Hematopoietic multipotent progenitor cell treated with erythropoietin and hydrocortisone succinate and interleukin-3 and kit ligand, for 8 days (in vitro differentiated cells): ENCODE measurements around the gene HHIP.

Experiments
- DNase-seq: peaks from one replicate; pipeline ENCODE4 v3.0.0-alpha.2; 2015

The HHIP gene

DNA sequence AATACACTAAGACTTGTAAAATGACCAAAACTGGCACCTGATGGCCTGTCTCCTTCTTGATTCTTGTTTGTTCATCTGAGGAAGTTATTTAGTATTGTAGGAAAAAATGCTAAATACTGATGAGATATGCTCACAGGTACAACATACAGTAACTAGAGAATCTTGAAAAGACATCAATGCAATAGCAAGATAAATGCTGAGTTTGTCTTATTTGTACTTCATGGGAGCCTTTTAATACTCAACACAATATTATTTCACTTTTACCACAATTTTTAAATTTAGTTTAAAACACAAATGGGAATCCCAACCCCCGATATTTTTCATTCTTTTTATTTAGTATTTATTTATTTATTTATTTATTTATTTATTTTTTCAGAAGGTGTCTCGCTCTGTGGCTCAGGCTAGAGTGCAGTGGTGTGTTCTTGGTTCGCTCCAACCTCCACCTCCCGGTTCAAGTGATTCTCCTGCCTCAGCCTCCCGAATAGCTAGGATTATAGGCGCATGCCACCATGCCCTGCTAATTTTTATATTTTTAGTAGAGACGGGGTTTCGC is 12.1 kb downstream of the HHIP start:
- DNase-seq = no peak

DNA sequence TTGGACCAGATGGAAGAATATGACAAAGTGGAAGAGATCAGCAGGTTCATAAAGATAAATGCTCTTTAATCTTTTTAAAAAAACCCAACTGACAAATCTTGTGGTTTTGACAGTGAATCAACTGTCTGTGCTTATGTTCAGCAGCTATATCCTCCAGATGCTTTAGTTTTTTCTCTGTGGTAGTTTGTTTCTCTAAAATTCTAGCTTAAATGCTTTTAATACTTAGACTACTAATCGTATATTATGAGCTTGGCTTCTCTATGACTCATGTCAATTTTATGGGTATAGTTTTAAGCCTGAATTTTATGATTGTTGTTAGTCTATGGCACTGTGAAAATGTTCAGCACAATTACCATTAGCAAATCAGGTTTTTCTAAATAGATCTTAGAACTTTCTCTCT is 12.9 kb downstream of the HHIP start:
- DNase-seq = peak; percentile 49

DNA sequence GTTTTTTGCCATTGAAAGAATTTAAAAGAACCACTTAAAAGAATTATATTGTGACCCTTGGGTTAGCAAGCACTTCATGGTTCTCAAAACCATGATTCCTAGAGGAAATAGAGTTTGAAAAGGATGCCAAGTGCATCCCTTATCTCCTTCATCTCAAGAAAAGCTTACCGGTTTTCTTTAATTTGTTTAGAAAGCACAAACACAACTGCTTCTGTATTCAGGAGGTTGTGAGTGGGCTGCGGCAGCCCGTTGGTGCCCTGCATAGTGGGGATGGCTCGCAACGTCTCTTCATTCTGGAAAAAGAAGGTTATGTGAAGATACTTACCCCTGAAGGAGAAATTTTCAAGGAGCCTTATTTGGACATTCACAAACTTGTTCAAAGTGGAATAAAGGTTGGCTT is 13.5 kb downstream of the HHIP start:
- DNase-seq = no peak

DNA sequence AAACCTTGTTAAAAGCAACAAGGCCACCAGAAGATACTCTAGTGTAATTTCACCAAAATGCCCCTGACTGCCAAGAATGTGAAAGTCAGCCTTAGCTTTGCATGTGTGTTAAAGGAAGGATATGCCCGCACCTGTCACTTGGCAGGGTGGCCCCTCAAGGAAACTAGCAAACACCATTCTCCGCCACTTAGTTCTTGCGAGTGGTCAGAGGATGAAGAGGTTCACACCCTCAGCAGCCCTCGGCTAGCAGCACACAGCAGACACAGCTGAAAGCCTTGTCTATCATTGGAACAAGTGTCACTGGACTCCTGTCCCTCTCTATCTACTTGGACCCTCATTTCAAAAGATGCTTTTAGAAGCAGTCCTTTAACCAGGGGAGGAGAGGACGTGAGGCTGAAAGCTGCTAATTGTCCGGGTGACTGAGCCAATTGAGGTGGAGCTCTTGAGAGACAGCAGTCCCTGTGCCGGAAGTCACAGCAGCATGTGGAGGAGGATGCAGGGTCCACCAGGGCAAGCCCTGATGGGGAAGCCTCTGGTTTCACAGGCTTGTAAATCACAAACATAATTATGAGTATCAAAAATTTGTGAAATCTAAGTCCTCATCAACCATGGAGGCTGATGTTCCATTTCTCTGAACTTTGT is 18.0 kb downstream of the HHIP start:
- no peak for DNase-seq

DNA sequence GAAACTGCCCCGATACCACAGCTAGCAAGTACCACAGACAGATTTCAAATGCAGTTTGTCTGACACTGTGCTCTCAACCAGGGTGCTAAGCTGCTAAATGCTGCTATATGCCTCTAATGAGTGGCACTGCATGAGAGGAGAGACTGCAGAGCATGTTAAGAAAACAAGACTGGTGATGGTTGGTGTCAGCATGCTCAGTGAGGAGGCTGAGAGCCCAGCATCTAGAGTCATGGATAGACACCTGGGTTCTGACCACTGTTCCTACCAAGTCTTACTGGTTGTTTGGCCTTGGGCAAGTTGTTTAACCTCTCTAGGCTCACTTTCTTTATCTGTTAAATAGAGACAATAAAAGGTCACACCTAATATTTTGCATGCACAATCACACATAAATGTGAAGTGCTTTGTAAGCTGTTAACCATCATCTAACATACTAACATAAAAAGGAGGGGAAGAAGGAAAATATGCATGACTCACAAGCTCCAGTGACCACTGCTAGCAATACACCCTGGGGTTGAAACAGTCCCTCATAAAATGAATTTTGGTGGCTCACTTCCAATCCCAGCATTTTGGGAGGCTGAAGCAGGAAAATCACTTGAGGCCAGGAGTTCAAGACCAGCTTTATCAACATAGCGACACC is 20.7 kb downstream of the HHIP start:
- DNase-seq = no peak

DNA sequence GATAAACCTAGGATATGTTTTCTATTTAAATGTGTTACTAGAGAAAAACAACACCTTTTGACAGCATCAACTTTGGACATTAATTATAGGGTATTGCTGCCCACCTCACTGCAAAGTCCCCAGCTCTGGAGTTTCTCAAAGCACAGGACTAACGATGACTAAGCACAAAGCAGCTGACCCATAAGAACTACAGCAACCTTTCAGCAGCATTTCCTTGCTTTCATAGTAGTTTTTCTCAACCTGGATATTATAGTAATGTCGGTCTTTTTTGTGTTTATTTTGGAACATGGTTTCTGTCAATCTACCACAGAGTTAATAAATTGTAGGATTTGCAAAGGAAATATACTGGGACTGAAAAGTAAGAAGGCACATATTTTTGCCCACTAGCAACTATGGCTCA is 21.5 kb downstream of the HHIP start:
- no peak for DNase-seq

DNA sequence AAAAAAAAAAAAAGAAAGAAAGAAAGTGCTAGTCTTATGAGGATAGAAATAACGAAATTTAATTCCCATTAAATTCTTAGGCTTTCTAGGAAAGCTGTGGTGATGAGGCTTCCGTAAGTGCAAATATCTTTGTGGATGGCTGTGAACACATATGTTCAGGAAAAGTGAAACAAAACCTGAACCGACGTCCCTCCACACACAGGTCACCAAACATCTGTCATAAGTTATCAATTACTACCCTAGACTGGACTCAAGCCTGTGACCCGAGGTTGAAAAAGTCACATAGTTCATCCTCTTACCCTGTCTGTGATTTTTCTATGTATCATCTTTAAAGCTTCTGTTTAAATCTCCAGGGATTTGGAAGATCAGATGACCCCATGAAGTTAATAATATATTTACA is 24.8 kb downstream of the HHIP start:
- DNase-seq = no peak

DNA sequence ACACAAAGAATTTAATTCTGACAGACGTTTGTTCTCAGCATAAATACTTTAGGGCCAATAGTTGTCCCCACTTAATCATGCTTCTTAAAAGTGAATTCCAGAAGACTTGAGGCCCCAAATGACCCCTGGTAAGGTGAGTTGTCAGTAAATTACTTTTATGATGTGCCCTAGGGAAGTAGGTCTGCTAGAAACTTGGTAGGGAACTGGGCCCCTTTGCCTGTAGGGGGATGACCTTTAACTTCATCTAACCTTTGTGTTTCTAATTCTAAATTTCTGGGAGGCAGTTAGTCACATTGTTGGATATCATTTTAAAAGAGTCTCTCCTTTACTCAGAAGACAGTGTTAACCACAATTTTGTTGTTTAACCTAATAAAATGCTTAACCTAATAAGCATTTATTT is 28.8 kb downstream of the HHIP start:
- no peak for DNase-seq

DNA sequence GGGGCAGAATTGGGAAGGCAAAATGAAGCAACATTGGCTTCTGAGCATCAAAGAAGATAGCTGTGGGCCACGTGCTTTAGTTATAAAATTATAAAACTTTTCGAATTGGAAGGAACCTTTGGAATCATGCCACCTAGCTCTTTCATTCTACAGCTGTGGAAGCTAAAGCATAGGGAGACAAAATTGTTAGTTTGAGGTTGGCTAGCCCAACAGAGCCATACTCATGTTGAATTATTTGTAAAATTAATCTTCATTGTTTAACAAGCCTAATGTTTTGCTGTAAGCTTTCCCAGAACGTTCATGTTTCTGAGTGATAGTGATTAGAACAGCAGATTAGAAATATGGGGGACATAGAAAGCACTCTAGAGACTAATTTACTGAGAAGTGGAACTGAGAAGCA is 35.9 kb downstream of the HHIP start:
- DNase-seq = no peak

DNA sequence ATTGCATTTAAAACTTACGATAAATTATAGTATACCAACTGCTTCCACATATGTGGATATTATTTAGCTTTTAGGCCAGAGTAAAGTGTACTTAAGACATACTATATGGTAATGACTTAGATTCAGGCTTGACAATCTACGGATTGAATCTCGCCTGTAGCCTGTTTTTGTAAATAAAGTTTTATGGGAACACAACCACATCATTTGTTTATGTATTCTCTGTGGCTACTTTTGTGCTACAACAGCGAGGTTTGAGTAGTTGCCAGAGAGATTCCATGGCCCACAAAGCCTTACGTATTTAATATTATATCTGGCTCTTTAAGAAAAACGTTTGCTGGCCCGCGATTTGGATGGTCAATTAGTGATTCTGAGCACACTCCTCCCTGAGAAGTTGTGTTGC is 37.6 kb downstream of the HHIP start:
- no peak for DNase-seq

DNA sequence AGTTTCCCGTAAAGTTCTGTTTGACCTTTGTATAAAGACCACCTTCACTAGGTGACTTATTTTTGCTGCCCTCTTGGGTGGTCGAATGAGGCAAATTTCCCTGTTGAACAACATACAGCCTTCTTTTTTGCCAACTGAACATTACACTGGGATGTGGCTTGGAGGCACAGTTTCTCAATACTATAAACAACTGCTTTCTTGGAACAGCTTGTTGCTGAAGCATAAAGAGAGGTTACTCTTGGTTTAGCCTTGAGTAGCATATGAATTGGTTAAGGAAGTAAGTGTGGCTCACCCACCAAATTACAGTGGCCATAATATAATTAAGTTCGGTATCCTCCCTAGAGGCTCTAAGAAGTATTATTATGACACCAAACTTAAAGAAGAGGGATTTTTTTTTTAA is 40.0 kb downstream of the HHIP start:
- no peak for DNase-seq

DNA sequence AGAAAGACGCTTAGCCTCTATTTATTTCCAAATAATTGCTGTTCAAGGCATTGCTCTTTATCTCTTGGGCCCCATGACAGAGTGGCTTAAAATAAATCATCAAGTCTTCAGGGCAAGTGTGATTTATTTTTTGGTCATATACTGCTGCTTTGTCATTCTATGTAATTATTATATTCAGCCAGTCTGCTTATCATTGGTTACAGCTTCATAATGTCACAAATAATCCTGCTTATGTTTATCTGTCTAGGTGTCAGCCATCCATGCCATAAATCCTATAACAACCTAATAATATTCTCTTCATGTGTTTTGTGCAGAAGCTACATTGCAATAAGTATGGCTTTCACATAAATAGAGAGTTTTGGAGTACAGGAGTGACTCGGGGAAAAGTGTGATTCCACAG is 41.0 kb downstream of the HHIP start:
- DNase-seq = no peak

DNA sequence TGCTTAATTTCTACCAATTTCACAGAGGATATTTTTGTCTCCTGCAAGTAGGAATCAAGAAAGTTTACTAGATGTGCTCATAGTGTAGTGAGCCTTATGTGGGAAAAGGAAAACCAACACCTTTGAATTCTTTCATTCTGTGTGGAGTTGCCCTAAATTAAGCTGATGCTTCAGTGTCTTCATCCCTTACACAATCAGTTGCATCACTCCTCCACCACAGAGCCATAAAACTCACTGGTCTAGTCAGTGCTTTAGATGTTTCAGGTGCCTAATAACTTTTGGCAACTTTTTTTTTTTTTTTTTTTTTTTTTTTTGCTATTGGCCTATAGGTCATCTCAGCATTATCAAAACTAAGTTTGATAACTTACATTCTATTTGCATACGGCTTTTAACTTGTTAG is 41.5 kb downstream of the HHIP start:
- no peak for DNase-seq

DNA sequence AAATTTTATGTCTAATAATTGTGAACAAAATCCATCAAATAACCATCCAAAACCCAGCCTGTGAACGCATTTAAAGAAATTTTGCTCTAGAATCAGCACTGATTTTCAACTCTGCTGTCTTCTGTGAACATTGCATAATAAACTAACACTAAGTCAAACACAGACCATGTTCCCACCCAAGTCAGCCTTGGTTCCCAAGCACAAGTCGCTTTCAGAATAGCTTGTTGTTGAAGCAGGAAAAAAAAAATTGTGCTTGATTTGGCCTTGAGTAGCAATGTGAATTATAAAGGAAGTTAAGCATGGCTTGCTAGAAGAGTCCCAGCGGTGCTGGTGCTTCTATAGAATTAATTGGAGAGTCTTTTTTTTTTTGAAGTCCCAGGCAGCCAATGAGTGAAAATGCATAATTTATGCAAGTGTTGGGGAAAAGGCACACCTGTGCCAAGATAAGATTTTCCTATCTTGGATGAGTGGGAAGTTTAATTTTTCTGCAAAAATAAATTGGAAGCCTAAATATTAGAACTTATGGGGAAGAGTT is 42.1 kb downstream of the HHIP start:
- no peak for DNase-seq

DNA sequence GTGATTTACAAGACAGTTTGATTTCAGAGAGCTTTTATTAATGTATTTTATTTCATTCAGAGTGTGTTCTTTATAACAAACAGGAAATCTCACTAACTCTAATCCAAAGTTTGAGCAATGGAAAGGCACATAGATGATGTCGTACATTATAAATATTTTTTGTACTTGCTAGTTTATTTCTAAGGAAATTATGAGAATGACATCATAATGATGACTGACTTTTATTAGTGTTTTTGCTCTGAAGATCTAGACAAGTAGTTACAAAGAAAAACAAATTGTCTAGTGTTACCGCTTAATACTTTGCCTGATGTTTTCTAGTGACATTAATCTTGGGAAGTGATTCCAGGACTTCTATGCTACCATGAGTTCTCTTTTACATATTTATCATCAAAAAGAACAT is 43.2 kb downstream of the HHIP start:
- no peak for DNase-seq

DNA sequence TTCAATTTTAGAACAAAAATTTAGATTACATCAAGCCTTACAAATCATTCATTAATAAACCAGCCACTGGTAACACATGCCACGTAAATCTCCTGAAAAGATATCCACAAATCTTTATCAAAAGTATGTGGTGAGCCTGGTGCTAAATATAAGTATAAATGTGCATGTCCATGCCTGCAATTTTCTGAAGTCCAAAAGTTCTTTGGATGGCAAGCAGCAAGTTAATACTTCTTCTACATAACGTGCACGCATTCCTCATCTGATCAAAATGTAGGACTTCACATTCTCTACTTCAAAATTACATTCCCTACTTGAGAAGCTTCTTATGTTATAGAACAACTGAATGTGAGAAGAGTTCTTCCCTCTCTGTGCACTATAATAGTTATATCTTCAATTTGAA is 49.8 kb downstream of the HHIP start:
- no peak for DNase-seq

DNA sequence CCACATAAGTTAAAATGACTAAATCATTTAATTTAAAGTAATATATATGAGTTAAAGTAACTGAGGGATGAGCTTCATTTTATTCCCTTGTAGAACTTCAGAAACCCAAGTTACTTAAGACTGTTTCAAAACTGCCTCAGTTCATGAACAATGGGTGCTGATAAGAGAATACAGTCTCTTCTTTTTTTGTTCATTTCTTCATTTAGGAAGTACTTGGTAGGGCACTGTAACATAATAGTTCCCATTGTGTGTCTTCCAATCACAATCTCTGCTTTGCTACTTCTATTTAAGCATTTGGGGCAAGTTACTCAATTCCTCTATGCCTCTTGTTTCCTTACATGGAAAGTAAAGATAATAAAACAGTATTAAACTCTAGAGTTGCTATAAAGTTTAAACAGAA is 50.4 kb downstream of the HHIP start:
- DNase-seq = no peak

DNA sequence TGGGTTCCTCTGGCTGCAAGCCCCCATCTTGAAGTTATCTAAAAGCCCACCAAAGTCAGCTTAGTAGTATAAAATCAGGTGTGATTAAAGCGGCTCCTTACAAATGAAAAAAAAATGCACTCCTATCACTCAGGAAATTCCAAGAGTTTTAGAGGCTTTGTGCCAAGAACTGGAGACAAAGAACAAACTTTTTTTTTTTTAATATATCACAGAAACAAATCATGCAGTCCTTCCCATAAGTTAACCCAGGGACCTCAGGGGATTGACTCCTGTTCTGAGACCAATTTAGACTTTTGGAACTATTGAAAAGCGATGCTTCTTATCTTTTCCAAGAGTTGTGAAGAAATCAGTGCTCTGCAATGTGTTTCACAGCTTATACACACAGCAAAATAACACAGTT is 53.6 kb downstream of the HHIP start:
- DNase-seq = no peak

DNA sequence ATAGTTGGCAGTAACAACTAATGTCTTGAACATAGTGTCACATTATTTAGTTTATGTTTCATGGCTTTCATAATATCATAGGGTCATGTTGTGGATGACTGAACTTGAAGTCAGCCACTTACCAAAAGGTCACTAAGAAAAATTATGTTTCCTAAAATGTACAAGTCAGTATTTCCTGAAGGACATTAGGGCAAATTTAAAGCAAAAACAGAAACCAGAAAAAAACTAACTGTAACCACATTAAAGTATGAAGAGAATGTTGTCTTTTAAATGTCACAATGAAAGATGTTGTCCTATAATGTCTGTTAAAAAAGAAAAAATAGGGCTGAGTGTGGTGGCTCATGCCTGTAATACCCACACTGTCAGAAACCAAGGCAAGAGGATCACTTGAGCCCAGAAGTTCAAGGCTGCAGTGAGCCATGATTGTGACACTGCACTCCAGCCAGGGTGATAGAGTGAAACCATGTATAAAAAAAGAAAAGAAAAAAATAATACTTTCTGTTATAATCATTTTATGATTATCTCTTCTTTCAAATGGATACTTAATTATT is 55.8 kb downstream of the HHIP start:
- no peak for DNase-seq

DNA sequence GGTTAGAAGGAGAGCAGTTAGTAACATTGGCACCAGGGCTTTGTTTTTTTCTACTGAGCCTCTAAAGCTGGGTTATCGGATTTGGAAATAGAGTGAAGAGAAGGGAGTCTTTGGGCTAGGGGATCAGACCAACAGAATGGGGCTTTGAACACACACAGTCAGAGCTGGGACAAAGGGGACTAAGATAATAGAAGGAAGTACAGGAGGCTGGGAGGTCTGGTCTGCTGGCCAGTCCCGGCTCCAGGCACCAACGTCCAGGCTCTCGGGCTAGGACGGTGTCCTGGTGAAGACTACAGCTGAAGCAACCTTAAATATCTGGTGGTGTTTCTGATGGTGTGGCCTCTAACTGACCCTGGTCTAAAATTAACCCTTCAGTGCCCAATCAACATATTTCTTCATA is 57.5 kb downstream of the HHIP start:
- DNase-seq = no peak

DNA sequence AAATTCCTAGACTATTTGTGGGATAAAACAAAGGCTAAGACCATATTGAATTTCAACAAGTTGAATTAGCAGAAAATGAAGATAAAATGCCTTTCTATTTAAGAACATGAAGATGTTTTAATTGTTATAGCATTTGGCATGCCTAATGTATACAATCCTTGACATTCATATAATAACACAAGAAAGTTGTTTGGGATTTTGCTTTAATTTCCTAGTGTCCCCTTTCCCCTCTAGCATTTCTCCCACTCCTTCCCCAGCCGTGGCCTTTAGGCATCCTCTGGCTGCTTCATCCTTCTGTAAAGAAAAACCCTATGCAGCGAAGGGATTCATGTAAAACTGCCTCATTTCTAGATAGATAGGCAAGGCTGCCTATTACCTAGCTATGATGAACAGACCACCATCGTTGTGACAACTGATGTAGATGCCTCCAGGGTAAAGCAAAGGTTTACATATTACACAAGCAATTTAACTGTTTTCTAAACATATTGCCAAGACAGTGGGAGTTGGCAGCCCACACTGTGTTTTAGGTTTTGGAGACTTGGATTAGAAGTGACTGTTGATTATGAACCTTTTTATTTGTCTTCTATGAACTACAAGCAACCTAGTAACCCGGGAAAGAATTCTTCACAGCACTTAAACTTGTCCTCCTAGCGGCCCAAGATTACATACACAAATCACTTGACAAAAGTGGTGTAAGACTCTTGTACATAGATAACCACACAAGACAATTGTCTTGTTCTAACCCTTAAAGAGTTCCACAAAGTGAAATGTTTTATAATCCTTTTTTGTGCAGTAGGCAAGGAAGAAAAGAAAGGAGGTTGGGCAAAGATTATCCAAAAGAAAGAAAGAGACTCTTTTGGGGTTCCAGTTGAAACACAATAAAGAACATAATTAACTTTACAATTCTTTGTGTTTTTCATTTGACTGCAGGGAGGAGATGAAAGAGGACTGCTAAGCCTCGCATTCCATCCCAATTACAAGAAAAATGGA is 59.9 kb downstream of the HHIP start:
- no peak for DNase-seq

DNA sequence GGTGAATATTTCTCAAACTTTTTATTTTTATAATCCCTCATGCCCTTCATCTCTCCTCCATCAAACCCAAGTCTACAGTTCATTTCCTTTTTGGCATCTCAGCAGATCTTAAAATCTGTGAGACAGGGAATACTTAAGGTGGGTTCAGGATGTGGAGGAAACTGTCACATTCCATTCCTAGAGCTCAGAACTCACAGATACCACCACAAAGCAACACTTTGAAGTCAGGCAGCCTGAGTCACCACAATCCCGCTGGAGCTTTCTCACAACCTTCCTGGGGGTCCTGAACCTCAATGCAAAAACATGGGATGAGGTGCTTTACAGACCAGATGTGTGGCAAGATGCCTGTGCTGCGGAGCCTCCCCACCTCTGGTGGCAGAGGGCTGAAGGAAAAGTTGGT is 63.2 kb downstream of the HHIP start:
- DNase-seq = no peak
